HepG2 (cell line): ENCODE results near the gene RASA2. TPM values are rescaled to one million over a fixed set of nuclear protein-coding genes. Genes with fewer than 3 reads are reported as not detected.

ENCODE experiments used
- ARID3A ChIP-seq: IDR thresholded peaks from 2 replicates; pipeline ENCODE4 v1.6.1; 2012; ENCODE audit warnings: low read depth, low read length, improper control_type of control experiment
- BCL6 ChIP-seq: IDR thresholded peaks from 2 replicates; pipeline ENCODE4 v1.6.1; 2016; ENCODE audit warnings: missing genetic modification reagents, missing compliant biosample characterization
- HNF4G ChIP-seq, 2 experiments: sonication (generic) in 1 of 2; formaldehyde crosslinking in 1 of 2; IDR thresholded peaks; 2 replicates each; pipeline versions ENCODE4 v1.4.0 to v1.6.1; 2011 to 2020; ENCODE audit warnings: borderline replicate concordance in 2 of 2, low read depth in 2 of 2, mild to moderate bottlenecking in 2 of 2, low read length in 1 of 2, missing genetic modification reagents in 1 of 2, moderate library complexity in 1 of 2
- KLF15 ChIP-seq: sonication (generic); formaldehyde crosslinking; IDR thresholded peaks from 2 replicates; pipeline ENCODE4 v1.8.1; 2023; ENCODE audit warnings: borderline replicate concordance, mild to moderate bottlenecking, inconsistent platforms, missing genetic modification reagents, mixed read lengths
- MTERF4 ChIP-seq: sonication (generic); formaldehyde crosslinking; IDR thresholded peaks from 2 replicates; pipeline ENCODE4 v1.8.0; 2023; ENCODE audit warnings: mild to moderate bottlenecking, missing genetic modification reagents
- NR2F6 ChIP-seq, 2 experiments: IDR thresholded peaks; 2 replicates each; pipeline ENCODE4 v1.6.1; 2016; ENCODE audit warnings: antibody characterized with exemption in 1 of 2, mild to moderate bottlenecking in 1 of 2
- RARA ChIP-seq: IDR thresholded peaks from 2 replicates; pipeline ENCODE4 v1.6.1; 2016; ENCODE audit warnings: missing genetic modification reagents, missing compliant biosample characterization
- TEAD2 ChIP-seq: sonication (generic); formaldehyde crosslinking; IDR thresholded peaks from 2 replicates; pipeline ENCODE4 v1.9.0; 2021; ENCODE audit warnings: missing genetic modification reagents
- TOE1 ChIP-seq: sonication (generic); formaldehyde crosslinking; IDR thresholded peaks from 2 replicates; pipeline ENCODE4 v1.4.0; 2020; ENCODE audit warnings: mild to moderate bottlenecking, missing genetic modification reagents
- ZNF205 ChIP-seq: IDR thresholded peaks from 2 replicates; pipeline ENCODE4 v1.6.1; 2018; ENCODE audit warnings: missing biosample characterization, missing genetic modification reagents
- ZNF318 ChIP-seq: sonication (generic); formaldehyde crosslinking; IDR thresholded peaks from 2 replicates; pipeline ENCODE4 v1.4.0; 2020; ENCODE audit warnings: mild to moderate bottlenecking, missing genetic modification reagents
- ZNF691 ChIP-seq: sonication (generic); formaldehyde crosslinking; IDR thresholded peaks from 2 replicates; pipeline ENCODE4 v1.4.0; 2020; ENCODE audit warnings: missing genetic modification reagents, low read depth, mild to moderate bottlenecking, borderline replicate concordance
- ZNF83 ChIP-seq: sonication (generic); formaldehyde crosslinking; IDR thresholded peaks from 2 replicates; pipeline ENCODE4 v1.4.0; 2020; ENCODE audit warnings: missing genetic modification reagents, mild to moderate bottlenecking, borderline replicate concordance
- polyA plus RNA-seq, 8 experiments: library from polyadenylated mRNA; depleted of rRNA in 3 of 8; stranded (reverse) in 7 of 8; unstranded in 1 of 8; fragments of >200 nt; fragmentation: Illumina TruSeq in 4 of 8; extraction: Trizol in 4 of 8; gene quantifications; 2 replicates each; pipeline versions ENCODE4 v1.2.1 to v1.2.3, GENCODE V29; 2011 to 2016; ENCODE audit warnings: low read depth in 4 of 8, missing spikeins in 1 of 8, mixed read lengths in 1 of 8; ENCODE audit not compliant: insufficient read depth in 1 of 8
- total RNA-seq, 5 experiments: library from RNA; depleted of rRNA; stranded (reverse); fragments of >200 nt; fragmentation: Illumina TruSeq; extraction: Trizol; gene quantifications; 2 replicates each; pipeline ENCODE4 v1.2.3, GENCODE V29; 2016; ENCODE audit warnings: low read depth in 1 of 5

The RASA2 gene
- total and polyA plus RNA-seq, 2 of the 13 experiments (the other 11 are each of a cell fraction or from before 2014, with no cell fraction given): 5.4 to 8.5 TPM

GRCh38 chr3:141457624-141458236, 29.1 kb upstream of the RASA2 start (continued):
- TF ChIP-seq ZNF318 (CRISPR knock-in tag): no peak
- TF ChIP-seq MTERF4 (CRISPR knock-in tag): no peak
- TF ChIP-seq TEAD2 (CRISPR knock-in tag): no peak
- peak; percentile 90 for TF ChIP-seq BCL6 (CRISPR knock-in tag)
- TF ChIP-seq TOE1 (CRISPR knock-in tag): no peak
- no peak for TF ChIP-seq ZNF83 (CRISPR knock-in tag)
- peak; percentile 56; the same call in 1 of the 2 replicates for TF ChIP-seq RARA
- TF ChIP-seq NR2F6 (IDR thresholded peaks at IDR 0.05): no peak
- 0 out of 2 replicates have a peak, but pooled peaks have one; percentile 21 for TF ChIP-seq NR2F6 (CRISPR knock-in tag; IDR thresholded peaks at IDR 0.05)
- peak; percentile 48; the same call in 1 of the 2 replicates for TF ChIP-seq HNF4G (IDR thresholded peaks at IDR 0.05; ENCODE audit: borderline replicate concordance, low read depth, low read length)
- TF ChIP-seq HNF4G (CRISPR knock-in tag; IDR thresholded peaks at IDR 0.05; ENCODE audit: borderline replicate concordance, low read depth): no peak; the same call in 1 of the 2 replicates
- TF ChIP-seq KLF15: no peak
- TF ChIP-seq ZNF691 (CRISPR knock-in tag): no peak
- 0 out of 2 replicates have a peak, but pooled peaks have one; percentile 54 for TF ChIP-seq ARID3A
- TF ChIP-seq ZNF205 (CRISPR knock-in tag): no peak
